Measurements from ENCODE around the gene ACSF3.

ACSF3 gene

GRCh38 chr16:89103156-89103555, 9.5 kb downstream of the ACSF3 start:
- peaks cover 19% of the 10 kb centered on the region for H3K4me1 ChIP-seq (ENCODE audit: insufficient read depth, low read length, severe bottlenecking)
- H3K9me2 ChIP-seq (ENCODE audit: low read depth, low read length), result no peaks in the 10 kb centered on the region
- H3K4me3 ChIP-seq (ENCODE audit: low read depth, low read length, poor library complexity, severe bottlenecking), result no peak overlapping the region
- peaks cover 96% of the 10 kb centered on the region for H3K36me3 ChIP-seq (ENCODE audit: insufficient read depth, low read length)
- peaks cover 31% of the 10 kb centered on the region for H3K79me2 ChIP-seq (ENCODE audit: insufficient read depth, low read length)
- no peaks in the 10 kb centered on the region for H3F3A ChIP-seq (ENCODE audit: insufficient read depth, low read length)
- no peak overlapping the region for H2AFZ ChIP-seq (ENCODE audit: low read length)
- H3K4me2 ChIP-seq (ENCODE audit: low read length), result no peak overlapping the region
- no peak overlapping the region for H3K9ac ChIP-seq (ENCODE audit: low read length)
- no peaks in the 10 kb centered on the region for H3K27me3 ChIP-seq (ENCODE audit: insufficient read depth, low read length)
- peaks cover 4% of the 10 kb centered on the region; the same call in 1 of the 2 replicates for H3K9me3 ChIP-seq (ENCODE audit: low read length)
- TF ChIP-seq EZH2 (IDR thresholded peaks at IDR 0.05; ENCODE audit: borderline replicate concordance, low read length) (no peak), CTCF (IDR thresholded peaks at IDR 0.05; ENCODE audit: low read length) (no peak)
- no peaks in the 10 kb centered on the region for H4K20me1 ChIP-seq (ENCODE audit: insufficient read depth, low read length)
- no peak overlapping the region for H3K27ac ChIP-seq (ENCODE audit: low read depth, low read length, poor library complexity, severe bottlenecking)

- Histone ChIP-seq H2AFZ (ENCODE audit: low read length) (no peak overlapping the region), H3K9ac (ENCODE audit: low read length) (no peak overlapping the region), H3K36me3 (ENCODE audit: insufficient read depth, low read length) (peaks cover 100% of the 10 kb centered on the region), H3K4me1 (ENCODE audit: insufficient read depth, low read length, severe bottlenecking) (peaks cover 16% of the 10 kb centered on the region), H3K4me3 (ENCODE audit: low read depth, low read length, poor library complexity, severe bottlenecking) (no peak overlapping the region), H3F3A (ENCODE audit: insufficient read depth, low read length) (no peaks in the 10 kb centered on the region), H3K9me2 (ENCODE audit: low read depth, low read length) (no peaks in the 10 kb centered on the region), H3K4me2 (ENCODE audit: low read length) (no peak overlapping the region), H3K9me3 (ENCODE audit: low read length) (peaks cover 4% of the 10 kb centered on the region; the same call in 1 of the 2 replicates), H4K20me1 (ENCODE audit: insufficient read depth, low read length) (no peaks in the 10 kb centered on the region), H3K27ac (ENCODE audit: low read depth, low read length, poor library complexity, severe bottlenecking) (no peak overlapping the region), H3K27me3 (ENCODE audit: insufficient read depth, low read length) (no peaks in the 10 kb centered on the region), H3K79me2 (ENCODE audit: insufficient read depth, low read length) (peaks cover 33% of the 10 kb centered on the region)
- TF ChIP-seq CTCF (IDR thresholded peaks at IDR 0.05; ENCODE audit: low read length), result no peak
- TF ChIP-seq EZH2 (IDR thresholded peaks at IDR 0.05; ENCODE audit: borderline replicate concordance, low read length), result no peak
Observed at GRCh38 chr16:89103781-89104180, 10.1 kb downstream of the ACSF3 start.

- peaks cover 28% of the 10 kb centered on the region for H3K79me2 ChIP-seq (ENCODE audit: insufficient read depth, low read length)
- H3K9me2 ChIP-seq (ENCODE audit: low read depth, low read length), result no peaks in the 10 kb centered on the region
- H3K27me3 ChIP-seq (ENCODE audit: insufficient read depth, low read length), result no peaks in the 10 kb centered on the region
- TF ChIP-seq CTCF (IDR thresholded peaks at IDR 0.05; ENCODE audit: low read length), result no peak
- TF ChIP-seq EZH2 (IDR thresholded peaks at IDR 0.05; ENCODE audit: borderline replicate concordance, low read length), result no peak
- no peak overlapping the region for H3K9ac ChIP-seq (ENCODE audit: low read length)
- no peak overlapping the region for H3K4me3 ChIP-seq (ENCODE audit: low read depth, low read length, poor library complexity, severe bottlenecking)
- no peaks in the 10 kb centered on the region for H3F3A ChIP-seq (ENCODE audit: insufficient read depth, low read length)
- H3K4me2 ChIP-seq (ENCODE audit: low read length), result no peak overlapping the region
- peaks cover 98% of the 10 kb centered on the region for H3K36me3 ChIP-seq (ENCODE audit: insufficient read depth, low read length)
- no peak overlapping the region for H3K27ac ChIP-seq (ENCODE audit: low read depth, low read length, poor library complexity, severe bottlenecking)
- peaks cover 16% of the 10 kb centered on the region for H3K4me1 ChIP-seq (ENCODE audit: insufficient read depth, low read length, severe bottlenecking)
- no peaks in the 10 kb centered on the region for H4K20me1 ChIP-seq (ENCODE audit: insufficient read depth, low read length)
- H3K9me3 ChIP-seq (ENCODE audit: low read length), result peaks cover 4% of the 10 kb centered on the region; the same call in 1 of the 2 replicates
- H2AFZ ChIP-seq (ENCODE audit: low read length), result no peak overlapping the region
Observed at GRCh38 chr16:89104303-89104702, 10.7 kb downstream of the ACSF3 start.

All from OCI-LY1 (cell line).